NCI-H1048 (cell line): ENCODE data around the gene ZNF648.
"Not testable (repeated sequence)": the region's sequence is repeated elsewhere in the genome, so short reads cannot be mapped to it uniquely, and the experiment has no call there.

Experiments used
- DNase-seq: peaks from one replicate; lab custom pipeline; 2025; lab: John Stamatoyannopoulos, UW

ZNF648 gene

GRCh38 chr1:182071924-182072323 is 10.4 kb upstream of the ZNF648 start:
- no peak for DNase-seq

- peak; percentile 49 for DNase-seq
These were observed 7.5 kb upstream of the ZNF648 start for GRCh38 chr1:182069028-182069466.

- DNase-seq, result no peak
These were observed 5.4 kb upstream of the ZNF648 start for GRCh38 chr1:182066934-182067333.

- DNase-seq, result no peak
These were observed 3.8 kb upstream of the ZNF648 start for GRCh38 chr1:182065126-182065845.

GRCh38 chr1:182064611-182065010 is 3.1 kb upstream of the ZNF648 start:
- DNase-seq, result no peak

- DNase-seq, result no peak
These were observed 711 bp upstream of the ZNF648 start for GRCh38 chr1:182062223-182062622.

- no peak for DNase-seq
These were observed 635 bp downstream of the ZNF648 start for GRCh38 chr1:182060877-182061276.

GRCh38 chr1:182059936-182060335 is 1.6 kb downstream of the ZNF648 start:
- DNase-seq, result no peak

GRCh38 chr1:182056601-182057366 is 4.7 kb downstream of the ZNF648 start:
- no peak for DNase-seq

- DNase-seq, result peak; percentile 67
These were observed 6.7 kb downstream of the ZNF648 start for GRCh38 chr1:182054698-182055326.

GRCh38 chr1:182052355-182052754 is 9.2 kb downstream of the ZNF648 start:
- DNase-seq, result no peak

- DNase-seq, result no peak
These were observed 9.6 kb downstream of the ZNF648 start for GRCh38 chr1:182051938-182052337.

- no peak for DNase-seq
These were observed 10.7 kb downstream of the ZNF648 start for GRCh38 chr1:182050481-182051448.

GRCh38 chr1:182048562-182048961 is 12.9 kb downstream of the ZNF648 start:
- DNase-seq, result no peak

- no peak for DNase-seq
These were observed 14.7 kb downstream of the ZNF648 start for GRCh38 chr1:182046763-182047162.

- not testable (repeated sequence) for DNase-seq
These were observed 16.0 kb downstream of the ZNF648 start for GRCh38 chr1:182045481-182045880.

- no peak for DNase-seq
These were observed 19.9 kb downstream of the ZNF648 start for GRCh38 chr1:182041615-182042014.

GRCh38 chr1:182038220-182038619 is 23.3 kb downstream of the ZNF648 start:
- no peak for DNase-seq

- DNase-seq, result no peak
These were observed 26.3 kb downstream of the ZNF648 start for GRCh38 chr1:182035097-182035770.

GRCh38 chr1:182032251-182032650 is 29.3 kb downstream of the ZNF648 start:
- DNase-seq, result no peak
